ENCODE data around the gene CEACAM8. TPM values are rescaled to one million over a fixed set of nuclear protein-coding genes. Genes with fewer than 3 reads are reported as not detected.

The CEACAM8 gene
- total and polyA plus RNA-seq, 7 experiments from 2014 or later = 0.59 TPM; not detected in 6

DNA sequence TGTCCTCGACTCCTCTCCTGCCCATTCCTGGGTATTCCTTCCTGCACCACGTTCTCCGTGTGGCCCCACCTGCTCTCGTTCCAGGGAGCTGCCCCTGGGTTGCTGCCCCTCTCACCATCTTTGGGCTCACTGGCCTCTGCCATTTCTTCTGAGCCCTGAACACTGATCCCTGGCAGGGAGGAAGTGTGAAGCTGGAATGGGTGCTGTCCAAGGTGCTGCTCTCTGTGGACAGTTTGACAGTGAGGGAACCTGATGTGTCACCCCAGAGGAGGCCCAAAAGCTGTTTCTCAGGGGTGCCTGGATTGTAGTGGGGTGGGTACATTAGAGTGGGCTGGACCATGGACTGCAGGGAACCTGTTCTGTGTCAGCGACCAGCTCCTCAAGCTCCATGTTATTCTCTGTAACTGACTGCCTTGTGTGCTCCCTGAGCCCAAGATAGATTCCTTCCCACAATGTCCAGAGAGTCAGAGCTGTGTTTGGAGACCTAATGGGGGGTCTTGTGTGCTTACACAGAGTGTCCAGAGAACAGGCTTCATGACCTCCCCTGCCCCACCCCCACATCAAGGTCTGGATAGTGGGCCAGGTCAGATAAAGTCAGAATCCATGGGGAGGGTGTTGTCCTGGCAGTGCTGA is 7.2 kb upstream of the CEACAM8 start:
- H3K9me3 ChIP-seq (ENCODE audit: control insufficient read depth in 2 of 3, low read length in 3 of 3) = no peaks in the 10 kb centered on the region
- ChIA-PET CTCF (no interaction called here), POLR2A (no interaction called here)
- H3K27ac Mint-ChIP-seq = no peak overlapping the region
- DNase-seq (peak in 2 of 9 donors; percentile 4 to 35), ATAC-seq (no peak)
- intact Hi-C loops (cut with micrococcal nuclease) = no loop called here
- no peaks in the 10 kb centered on the region for H3K36me3 Mint-ChIP-seq
- no peak overlapping the region for H3K27ac ChIP-seq (ENCODE audit: low read depth, low read length)
- H3K4me3 ChIP-seq (ENCODE audit: low read length) = no peak overlapping the region
- peaks cover 0 to 4% (median 0%) of the 10 kb centered on the region in 11 donors for H3K9me3 Mint-ChIP-seq
- H3K27me3 ChIP-seq (ENCODE audit: control insufficient read depth in 2 of 2, insufficient read depth in 2 of 2, low read length in 2 of 2) = no peaks in the 10 kb centered on the region
- H3K4me1 Mint-ChIP-seq = peaks cover 0 to 7% (median 2%) of the 10 kb centered on the region in 7 donors
- H3K4me3 Mint-ChIP-seq = no peak overlapping the region
- H3K36me3 ChIP-seq (ENCODE audit: control insufficient read depth in 2 of 3, insufficient read depth in 3 of 3, low read length in 3 of 3) = no peaks in the 10 kb centered on the region
- no peaks in the 10 kb centered on the region for H3K4me1 ChIP-seq (ENCODE audit: control insufficient read depth in 2 of 2, insufficient read depth in 2 of 2, low read length in 2 of 2)
- H3K27me3 Mint-ChIP-seq = peaks cover 12 to 49% (median 43%) of the 10 kb centered on the region in 5 donors

DNA sequence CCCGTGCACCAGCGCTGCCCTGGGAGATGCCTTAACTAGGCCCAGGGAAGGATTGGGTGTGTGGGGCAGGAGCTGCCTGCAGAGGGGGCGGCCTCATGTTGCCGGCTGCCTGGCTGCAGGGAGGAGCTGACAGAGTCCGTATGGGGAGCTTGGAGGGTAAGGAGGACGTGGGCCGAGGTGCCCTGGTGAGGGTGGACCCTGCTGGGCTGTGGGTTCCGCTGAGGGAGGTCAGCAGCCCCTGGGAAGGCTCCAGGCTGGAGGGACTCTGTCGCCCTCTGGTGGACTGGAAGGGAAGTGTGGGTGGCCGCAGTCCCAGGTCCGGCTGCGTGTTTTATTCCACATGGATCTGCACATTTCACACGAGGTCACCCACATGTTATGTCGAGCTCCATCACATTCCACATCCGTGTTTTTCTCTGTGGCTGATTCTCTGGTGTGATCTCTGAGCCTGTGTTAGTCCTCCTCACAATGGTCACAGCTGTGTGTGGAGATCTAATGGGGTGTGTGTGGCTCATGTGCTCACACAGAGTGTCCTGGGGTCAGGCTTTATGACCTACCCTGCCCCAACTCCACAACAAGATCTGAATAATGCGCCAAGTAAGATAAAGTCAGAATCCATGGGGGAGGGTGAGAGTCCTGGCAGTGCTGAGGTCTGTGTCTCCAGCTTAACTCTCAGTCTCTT is 1.8 kb upstream of the CEACAM8 start:
- peak in 7 of 9 donors; percentile 2 to 54 (median 25) for DNase-seq

GRCh38 chr19:42595550-42596172 is 937 bp upstream of the CEACAM8 start:
- CTCF ChIA-PET = no interaction called here
- Histone ChIP-seq H3K4me1 (ENCODE audit: control insufficient read depth in 2 of 2, insufficient read depth in 2 of 2, low read length in 2 of 2) (no peaks in the 10 kb centered on the region), H3K9me3 (ENCODE audit: control insufficient read depth in 2 of 3, low read length in 3 of 3) (no peaks in the 10 kb centered on the region), H3K27ac (ENCODE audit: low read depth, low read length) (no peak overlapping the region), H3K27me3 (ENCODE audit: control insufficient read depth in 2 of 2, insufficient read depth in 2 of 2, low read length in 2 of 2) (no peaks in the 10 kb centered on the region), H3K36me3 (ENCODE audit: control insufficient read depth in 2 of 3, insufficient read depth in 3 of 3, low read length in 3 of 3) (no peaks in the 10 kb centered on the region), H3K4me3 (ENCODE audit: low read length) (no peak overlapping the region)
- POLR2A ChIA-PET = no interaction called here
- Mint-ChIP-seq H3K27me3 (peaks cover 4 to 12% (median 10%) of the 10 kb centered on the region in 5 donors), H3K27ac (no peak overlapping the region), H3K9me3 (no peaks in the 10 kb centered on the region), H3K4me1 (peaks cover 0 to 6% (median 4%) of the 10 kb centered on the region in 7 donors), H3K4me3 (no peak overlapping the region), H3K36me3 (no peaks in the 10 kb centered on the region)
- intact Hi-C loops (cut with micrococcal nuclease) = loop anchor here (1.0 to 2.0 kb wide), 3 partner anchors 28 to 145 kb away; no protein-coding TSS in a partner anchor
- DNase-seq (no peak), ATAC-seq (no peak)

More for the DNA sequence above, 1.8 kb upstream of the CEACAM8 start:
- ATAC-seq = peak; percentile 61
- peaks cover 7 to 15% (median 10%) of the 10 kb centered on the region in 5 donors for H3K27me3 Mint-ChIP-seq
- H3K36me3 Mint-ChIP-seq = no peaks in the 10 kb centered on the region
- H3K36me3 ChIP-seq (ENCODE audit: control insufficient read depth in 2 of 3, insufficient read depth in 3 of 3, low read length in 3 of 3) = no peaks in the 10 kb centered on the region
- H3K4me3 Mint-ChIP-seq = no peak overlapping the region
- intact Hi-C loops (cut with micrococcal nuclease) = loop anchor here (1.0 to 2.0 kb wide), 3 partner anchors 29 to 146 kb away; no protein-coding TSS in a partner anchor
- H3K27ac ChIP-seq (ENCODE audit: low read depth, low read length) = no peak overlapping the region
- H3K4me1 Mint-ChIP-seq = peaks cover 0 to 6% (median 4%) of the 10 kb centered on the region in 7 donors
- no peak overlapping the region for H3K27ac Mint-ChIP-seq
- no peaks in the 10 kb centered on the region for H3K4me1 ChIP-seq (ENCODE audit: control insufficient read depth in 2 of 2, insufficient read depth in 2 of 2, low read length in 2 of 2)
- no peak overlapping the region for H3K4me3 ChIP-seq (ENCODE audit: low read length)
- ChIA-PET POLR2A (no interaction called here), CTCF (interaction anchor here (1.3 kb wide), 1 partner anchor 15 kb away, joined by 5 read pairs; no protein-coding TSS in a partner anchor)
- no peaks in the 10 kb centered on the region for H3K9me3 Mint-ChIP-seq
- no peaks in the 10 kb centered on the region for H3K27me3 ChIP-seq (ENCODE audit: control insufficient read depth in 2 of 2, insufficient read depth in 2 of 2, low read length in 2 of 2)
- no peaks in the 10 kb centered on the region for H3K9me3 ChIP-seq (ENCODE audit: control insufficient read depth in 2 of 3, low read length in 3 of 3)

- Histone ChIP-seq H3K27ac (ENCODE audit: low read depth, low read length) (no peak overlapping the region), H3K4me3 (ENCODE audit: low read length) (no peak overlapping the region), H3K4me1 (ENCODE audit: control insufficient read depth in 2 of 2, insufficient read depth in 2 of 2, low read length in 2 of 2) (no peaks in the 10 kb centered on the region), H3K36me3 (ENCODE audit: control insufficient read depth in 2 of 3, insufficient read depth in 3 of 3, low read length in 3 of 3) (no peaks in the 10 kb centered on the region), H3K27me3 (ENCODE audit: control insufficient read depth in 2 of 2, insufficient read depth in 2 of 2, low read length in 2 of 2) (no peaks in the 10 kb centered on the region), H3K9me3 (ENCODE audit: control insufficient read depth in 2 of 3, low read length in 3 of 3) (no peaks in the 10 kb centered on the region)
- Mint-ChIP-seq H3K4me1 (no peaks in the 10 kb centered on the region), H3K4me3 (no peak overlapping the region), H3K27me3 (peaks cover 10 to 28% (median 13%) of the 10 kb centered on the region in 5 donors), H3K27ac (no peak overlapping the region), H3K36me3 (no peaks in the 10 kb centered on the region), H3K9me3 (no peaks in the 10 kb centered on the region)
- ATAC-seq (no peak), DNase-seq (no peak)
- intact Hi-C loops (cut with micrococcal nuclease) = no loop called here
- ChIA-PET CTCF (no interaction called here), POLR2A (no interaction called here)
Measured at GRCh38 chr19:42589792-42590191, 4.9 kb downstream of the CEACAM8 start.

DNA sequence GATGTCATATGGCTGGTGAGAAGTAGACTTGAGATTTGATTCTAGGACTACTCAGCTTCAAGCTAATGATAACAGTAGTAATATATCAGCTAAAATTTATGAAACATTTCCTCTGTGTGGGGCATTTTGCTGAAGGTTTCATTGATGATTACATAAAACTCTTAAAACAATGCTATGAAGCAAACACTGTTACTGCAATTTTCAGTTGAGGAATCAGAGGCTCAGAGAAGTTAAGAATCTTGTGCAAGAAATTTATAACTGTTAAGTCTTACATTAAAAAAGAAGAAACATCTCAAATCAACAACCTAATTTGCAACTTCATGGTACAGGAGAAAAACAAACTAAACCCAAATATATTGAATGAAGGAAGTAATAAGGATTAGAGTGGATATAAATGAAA is 10.3 kb downstream of the CEACAM8 start:
- Mint-ChIP-seq H3K4me3 (no peak overlapping the region), H3K4me1 (no peaks in the 10 kb centered on the region), H3K27ac (no peak overlapping the region), H3K36me3 (no peaks in the 10 kb centered on the region), H3K27me3 (peaks cover 17 to 41% (median 25%) of the 10 kb centered on the region in 5 donors), H3K9me3 (no peaks in the 10 kb centered on the region)
- ChIA-PET CTCF (interaction anchor here (0.5 kb wide), 1 partner anchor 748 kb away, joined by 4 read pairs; no protein-coding TSS in a partner anchor), POLR2A (no interaction called here)
- Histone ChIP-seq H3K27ac (ENCODE audit: low read depth, low read length) (no peak overlapping the region), H3K27me3 (ENCODE audit: control insufficient read depth in 2 of 2, insufficient read depth in 2 of 2, low read length in 2 of 2) (no peaks in the 10 kb centered on the region), H3K4me1 (ENCODE audit: control insufficient read depth in 2 of 2, insufficient read depth in 2 of 2, low read length in 2 of 2) (no peaks in the 10 kb centered on the region), H3K9me3 (ENCODE audit: control insufficient read depth in 2 of 3, low read length in 3 of 3) (no peaks in the 10 kb centered on the region), H3K4me3 (ENCODE audit: low read length) (no peak overlapping the region), H3K36me3 (ENCODE audit: control insufficient read depth in 2 of 3, insufficient read depth in 3 of 3, low read length in 3 of 3) (no peaks in the 10 kb centered on the region)
- intact Hi-C loops (cut with micrococcal nuclease) = no loop called here
- ATAC-seq = no peak
- DNase-seq = no peak

GRCh38 chr19:42577016-42577415 is 17.7 kb downstream of the CEACAM8 start:
- ChIA-PET POLR2A (no interaction called here), CTCF (interaction anchor here (0.8 to 1.0 kb wide), 2 partner anchors 11 to 17 kb away, joined by 3 to 4 read pairs; no protein-coding TSS in a partner anchor)
- intact Hi-C loops (cut with micrococcal nuclease) = no loop called here
- Histone ChIP-seq H3K27ac (ENCODE audit: low read depth, low read length) (no peak overlapping the region), H3K4me3 (ENCODE audit: low read length) (no peak overlapping the region), H3K4me1 (ENCODE audit: control insufficient read depth in 2 of 2, insufficient read depth in 2 of 2, low read length in 2 of 2) (no peaks in the 10 kb centered on the region), H3K27me3 (ENCODE audit: control insufficient read depth in 2 of 2, insufficient read depth in 2 of 2, low read length in 2 of 2) (no peaks in the 10 kb centered on the region), H3K9me3 (ENCODE audit: control insufficient read depth in 2 of 3, low read length in 3 of 3) (no peaks in the 10 kb centered on the region), H3K36me3 (ENCODE audit: control insufficient read depth in 2 of 3, insufficient read depth in 3 of 3, low read length in 3 of 3) (no peaks in the 10 kb centered on the region)
- H3K27me3 Mint-ChIP-seq = peaks cover 24 to 36% (median 27%) of the 10 kb centered on the region in 5 donors
- H3K27ac Mint-ChIP-seq = no peak overlapping the region
- DNase-seq = no peak
- ATAC-seq = no peak
- H3K4me3 Mint-ChIP-seq = no peak overlapping the region
- no peaks in the 10 kb centered on the region for H3K4me1 Mint-ChIP-seq
- no peaks in the 10 kb centered on the region for H3K36me3 Mint-ChIP-seq
- no peaks in the 10 kb centered on the region for H3K9me3 Mint-ChIP-seq
